Activated T-cell treated with anti-CD3 and anti-CD28 coated beads, Interleukin-2, amount 50 U/mL, for 48 hours (primary cell): ENCODE data around the gene INO80B.
A peak's percentile ranks its signal among the peaks of the same experiment; 100 is the strongest.
"Not testable (repeated sequence)": the region's sequence is repeated elsewhere in the genome, so short reads cannot be mapped to it uniquely, and the experiment has no call there.

Experiments
- DNase-seq, 2 experiments: peaks; one replicate each; pipeline ENCODE4 v3.0.0-alpha.2; 2020

Gene INO80B

GRCh38 chr2:74454654-74455511 lies at the start of gene INO80B:
INO80B (plus strand) TSS chr2:74455087; CDS start chr2:74455117, 30 bp downstream.
- DNase-seq = peak; percentile 99

- DNase-seq = no peak
Observed at GRCh38 chr2:74406035-74406434, 48.9 kb upstream of the INO80B start.

- DNase-seq = no peak
Observed at GRCh38 chr2:74407682-74408081, 47.2 kb upstream of the INO80B start.

- no peak for DNase-seq
Observed at GRCh38 chr2:74413001-74413698, 41.7 kb upstream of the INO80B start.

DNA sequence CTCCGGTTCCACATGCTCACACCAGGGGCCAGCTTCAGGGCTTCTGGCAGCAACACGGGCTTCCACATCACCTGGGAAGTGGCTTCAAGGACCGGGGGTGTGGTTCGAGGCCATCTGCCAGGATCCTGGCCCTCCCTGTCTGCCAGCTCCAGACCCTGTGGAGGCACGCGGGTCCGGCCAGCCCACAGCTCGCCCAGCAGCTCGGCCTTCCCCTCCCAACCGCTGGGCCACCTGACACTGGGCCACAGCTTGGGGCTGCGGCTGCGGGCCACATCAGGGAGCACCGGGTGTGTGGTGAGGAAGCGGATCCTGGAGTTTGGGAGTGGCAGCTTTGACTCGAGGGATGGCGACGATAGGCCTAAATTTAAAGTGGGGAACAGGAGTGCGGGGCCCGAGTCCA lies 40.4 kb upstream of the INO80B start:
- DNase-seq = no peak

DNA sequence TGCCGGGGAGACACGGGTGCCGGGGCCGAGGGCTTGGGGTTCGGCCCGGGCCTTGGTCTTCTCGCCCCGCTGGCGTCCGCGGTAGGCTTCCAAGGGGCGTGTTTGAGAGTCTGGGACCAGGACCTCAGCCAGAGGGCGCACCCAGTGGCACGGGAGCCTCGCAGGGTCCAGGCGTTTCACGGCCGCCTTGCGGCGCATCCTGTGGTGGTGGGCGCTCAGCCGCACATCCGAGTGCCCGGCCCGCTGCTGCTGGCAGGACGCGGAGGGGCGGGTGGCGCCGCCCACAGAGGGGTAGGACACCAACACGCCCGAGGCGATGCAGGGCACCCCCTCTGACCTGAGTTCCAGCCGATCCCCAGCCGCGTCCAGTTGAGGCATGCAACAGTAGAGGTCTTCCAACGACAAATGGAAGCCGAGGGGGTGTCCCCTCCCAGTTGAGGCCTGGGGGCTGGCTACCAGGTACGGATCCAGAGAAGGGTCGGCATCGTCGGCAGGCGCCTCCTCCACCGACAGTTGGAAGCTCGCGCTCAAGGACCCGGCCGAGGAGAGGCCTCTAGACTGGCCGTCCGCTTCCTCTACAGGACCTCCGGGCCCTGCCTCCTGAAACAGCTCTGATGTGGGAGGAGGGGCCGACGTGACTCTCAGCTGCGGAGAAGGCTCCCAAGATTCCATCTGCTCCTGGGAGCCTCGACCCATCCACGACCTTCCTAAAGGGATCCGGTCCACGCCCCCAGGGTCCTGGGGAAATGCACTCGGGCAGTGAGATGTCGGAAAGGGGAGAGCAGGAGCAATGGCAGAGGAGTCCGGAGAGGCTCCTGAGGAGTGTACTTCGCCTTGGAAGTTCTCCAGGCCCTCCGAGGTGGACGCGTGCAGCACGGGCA lies 39.8 kb upstream of the INO80B start:
- peak; percentile 49 to 56 for DNase-seq

DNA sequence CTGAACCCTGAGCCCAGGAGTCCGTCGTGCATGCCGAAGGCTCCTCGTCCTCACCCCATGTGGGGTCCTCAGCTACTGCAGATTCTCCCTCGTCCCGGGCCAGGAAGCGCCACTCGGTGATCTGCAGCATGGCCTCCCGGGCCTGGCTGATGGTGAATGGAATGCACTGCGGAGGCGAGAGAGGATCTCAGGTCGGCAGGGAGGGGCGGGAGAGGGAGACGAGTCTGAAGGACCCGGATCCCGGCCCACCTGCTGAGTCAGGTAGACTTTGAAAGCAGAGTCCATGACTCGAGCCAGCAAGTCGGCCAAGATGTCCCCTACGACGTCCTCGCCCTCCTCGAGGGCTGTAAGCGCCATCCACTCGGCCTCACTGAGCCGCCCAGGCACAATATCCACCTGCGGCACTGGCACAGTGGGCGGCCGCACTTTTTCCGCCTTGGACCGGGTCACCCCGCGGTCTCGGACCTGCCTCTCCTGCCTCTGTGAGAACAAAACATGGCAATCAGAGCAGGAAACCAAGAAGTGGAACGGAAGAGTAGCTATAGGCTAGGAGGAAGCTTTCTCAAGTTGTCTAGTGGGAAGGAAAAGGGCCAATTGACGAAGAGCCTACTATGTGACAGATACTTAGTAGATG lies 39.0 kb upstream of the INO80B start:
- peak in 1 of 2 experiments; percentile 43 for DNase-seq

- no peak for DNase-seq
Observed at GRCh38 chr2:74416778-74417177, 38.1 kb upstream of the INO80B start.

DNA sequence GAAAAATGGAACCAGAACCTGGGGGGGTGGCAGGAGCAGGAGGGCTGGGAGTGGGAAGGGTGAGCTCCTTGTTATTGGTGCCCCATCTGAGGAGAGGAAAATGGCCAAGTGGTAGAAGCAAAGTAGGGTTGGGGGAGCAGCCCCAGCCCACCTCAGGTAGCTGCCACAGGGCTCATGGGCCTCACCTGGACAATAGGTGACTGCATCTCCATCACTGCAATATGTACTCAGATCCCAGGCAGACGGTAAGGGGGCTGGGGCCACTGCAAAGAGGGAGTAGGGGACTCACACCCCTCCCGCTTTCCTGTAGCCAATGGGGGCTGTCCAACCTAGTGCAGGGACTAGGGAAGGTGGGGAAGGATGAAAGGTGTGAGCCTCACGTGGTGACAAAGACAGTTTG lies 37.7 kb upstream of the INO80B start:
- DNase-seq = no peak

- no peak for DNase-seq
Observed at GRCh38 chr2:74417763-74418162, 37.1 kb upstream of the INO80B start.

DNA sequence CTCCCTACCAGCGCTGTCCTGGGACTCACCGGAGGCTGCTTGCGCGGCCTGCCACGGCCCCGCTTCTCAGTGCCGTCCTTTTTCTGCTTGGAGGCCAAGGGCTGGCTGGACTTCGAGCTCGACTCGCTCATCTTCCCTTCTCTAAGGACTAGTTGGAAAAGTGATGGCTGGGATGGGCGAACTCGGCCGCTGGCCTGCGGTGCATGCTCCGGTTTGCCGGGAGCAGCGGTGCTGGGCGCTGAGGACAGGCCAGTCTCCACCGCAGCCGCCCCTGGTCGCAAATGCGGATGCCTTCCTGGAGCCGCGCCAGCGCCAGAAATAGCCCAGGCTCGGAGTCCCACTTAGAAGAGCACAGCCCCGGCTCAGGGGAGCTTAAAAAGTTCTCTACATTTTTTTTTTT lies 36.6 kb upstream of the INO80B start:
- no peak for DNase-seq

- DNase-seq = no peak
Observed at GRCh38 chr2:74419345-74419744, 35.5 kb upstream of the INO80B start.

- DNase-seq = no peak
Observed at GRCh38 chr2:74420006-74420405, 34.9 kb upstream of the INO80B start.

GRCh38 chr2:74420443-74421103 lies 34.3 kb upstream of the INO80B start:
- not testable (repeated sequence) for DNase-seq

- DNase-seq = peak; percentile 93 to 97
Observed at GRCh38 chr2:74421221-74421870, 33.5 kb upstream of the INO80B start, which contains the start of the genes C2orf81 and WDR54. C2orf81 (minus strand) TSS chr2:74421619; CDS start chr2:74421560, 59 bp downstream. WDR54 (plus strand) TSS chr2:74421730; CDS start chr2:74422154, 424 bp downstream.

- no peak for DNase-seq
Observed at GRCh38 chr2:74423231-74424095, 31.4 kb upstream of the INO80B start.

DNA sequence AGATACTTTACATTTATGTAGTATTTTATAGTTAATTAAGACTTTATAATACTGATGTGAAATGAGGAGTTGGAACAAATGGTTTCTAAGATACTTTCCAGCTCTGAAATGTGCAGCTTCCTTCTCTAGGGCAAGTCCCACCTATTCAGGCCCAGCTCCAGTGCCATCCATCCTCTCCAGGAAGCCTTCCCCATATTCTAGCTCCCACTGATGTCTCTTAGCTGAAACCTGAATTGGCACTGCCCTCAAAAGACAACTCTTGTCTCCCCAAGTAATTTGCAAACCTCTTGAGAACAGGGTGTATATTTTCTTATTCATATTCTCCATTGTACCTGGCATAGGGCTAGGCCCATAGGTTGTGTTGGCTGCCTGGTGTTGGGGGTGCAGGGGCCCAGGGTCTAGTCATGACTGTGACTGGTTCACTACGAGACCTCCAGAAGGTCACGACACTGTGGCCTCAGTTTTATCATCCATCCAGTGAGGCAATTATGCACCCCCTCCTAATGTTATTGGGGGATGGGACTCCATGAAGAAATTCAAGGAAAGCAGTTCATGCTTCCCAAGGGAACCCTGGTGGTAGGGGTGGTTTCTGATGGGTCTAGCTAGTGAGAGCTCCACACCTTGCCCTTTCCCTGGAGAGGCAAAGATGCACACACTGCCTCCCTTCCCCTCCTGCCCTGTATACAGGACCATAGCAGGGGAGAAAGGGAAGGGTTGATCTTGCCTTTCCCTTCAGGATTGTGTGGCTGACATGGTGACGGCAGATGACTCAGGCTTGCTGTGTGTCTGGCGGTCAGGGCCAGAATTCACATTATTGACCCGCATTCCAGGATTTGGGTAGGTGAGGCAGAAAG lies 30.5 kb upstream of the INO80B start:
- DNase-seq = no peak

DNA sequence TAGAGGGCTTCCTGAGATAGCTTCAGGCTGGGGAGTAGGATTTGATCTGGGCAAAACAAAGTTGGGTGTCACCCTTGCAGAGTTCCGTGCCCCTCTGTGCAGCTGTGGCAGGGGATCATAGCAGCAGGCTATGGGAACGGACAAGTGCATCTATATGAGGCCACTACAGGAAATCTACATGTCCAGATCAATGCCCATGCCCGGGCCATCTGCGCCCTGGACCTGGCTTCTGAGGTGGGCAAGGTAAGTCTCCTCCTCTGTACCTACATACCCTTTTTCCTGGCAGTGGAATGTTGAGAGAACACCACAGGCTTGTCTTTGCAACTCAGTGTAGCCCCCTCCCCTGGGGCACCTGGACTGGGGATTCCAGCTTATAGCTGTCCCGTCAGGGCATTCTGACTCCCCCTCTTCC lies 29.9 kb upstream of the INO80B start:
- DNase-seq = no peak

DNA sequence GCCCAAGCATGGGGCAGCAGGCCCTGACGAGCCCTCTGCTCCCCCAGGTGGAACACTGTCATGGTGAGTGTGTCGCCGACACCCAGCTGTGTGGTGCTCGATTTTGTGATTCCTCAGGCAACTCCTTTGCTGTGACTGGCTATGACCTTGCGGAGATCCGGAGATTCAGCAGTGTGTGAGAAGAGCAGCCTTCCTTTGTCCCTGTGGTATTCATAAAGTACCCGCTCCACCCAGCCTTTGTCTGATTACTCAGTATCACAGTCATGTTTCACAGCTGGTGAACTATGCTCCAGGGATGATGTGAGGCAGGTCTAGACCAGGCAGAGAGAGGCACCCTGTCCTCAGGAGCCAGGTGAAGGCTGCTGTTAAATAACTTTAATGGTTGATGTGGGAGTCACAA lies 29.4 kb upstream of the INO80B start:
- no peak for DNase-seq
